ENCODE data around the gene ADAM22.
A peak's percentile ranks its signal among the peaks of the same experiment; 100 is the strongest.

The ADAM22 gene

DNA sequence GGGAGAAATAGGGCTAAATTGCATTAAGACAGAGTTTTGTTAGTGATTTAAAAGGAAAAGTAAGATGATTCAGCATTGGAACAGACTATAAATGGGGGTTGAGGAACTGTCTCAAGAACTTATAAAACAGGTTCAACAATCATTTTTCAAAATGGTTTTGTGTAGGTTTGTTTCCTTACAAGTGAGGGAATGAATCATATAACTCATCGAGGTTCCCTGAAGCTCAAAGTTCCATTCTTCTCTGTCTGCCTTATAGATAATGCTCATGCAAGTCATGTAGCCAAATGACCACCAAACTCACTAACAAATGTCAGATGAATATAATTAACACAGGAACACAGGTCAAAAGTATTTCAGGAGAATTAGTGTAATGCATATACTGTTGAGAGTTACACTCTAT is 27.7 kb downstream of the ADAM22 start:
- no peak for DNase-seq

DNA sequence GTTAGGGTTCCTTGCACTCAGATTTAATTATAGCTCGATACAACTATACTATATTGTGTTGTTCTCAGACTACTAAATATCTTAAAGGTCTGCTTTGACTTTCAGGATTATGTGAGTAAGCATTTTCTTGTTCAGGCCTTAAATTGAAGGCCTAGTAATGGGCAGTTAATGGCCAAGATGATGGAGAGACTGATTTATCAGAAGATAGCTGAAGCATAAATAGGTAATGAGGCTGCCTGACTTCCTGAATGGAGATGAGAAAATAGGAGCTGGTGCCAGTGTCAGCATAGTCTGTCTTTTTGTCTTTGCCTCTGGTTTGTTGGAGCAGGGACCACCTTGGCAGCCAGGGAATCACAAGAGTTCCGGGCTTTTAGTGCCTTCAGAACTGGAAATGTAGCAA is 32.2 kb downstream of the ADAM22 start:
- DNase-seq: no peak

DNA sequence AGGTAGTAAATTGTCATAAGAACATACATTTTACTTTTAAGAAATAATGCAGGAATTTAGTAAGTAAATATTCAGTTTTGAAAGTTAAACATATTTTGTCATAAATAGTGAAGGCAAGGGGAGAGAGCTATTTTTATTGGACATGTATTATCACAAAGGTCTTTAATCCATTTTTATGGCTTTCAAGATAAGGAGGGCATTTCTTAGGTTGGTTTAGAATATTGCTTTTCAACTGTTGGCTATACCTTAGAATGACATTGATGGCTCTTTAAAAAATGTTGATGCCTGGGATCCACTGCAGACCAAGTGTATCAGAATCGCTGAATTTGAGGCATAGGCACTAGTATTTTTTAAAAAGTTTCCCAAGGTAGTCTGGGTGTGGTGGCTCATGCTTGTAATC is 34.0 kb downstream of the ADAM22 start:
- no peak for DNase-seq

- DNase-seq: no peak
These were observed 48.1 kb downstream of the ADAM22 start for GRCh38 chr7:87982116-87982515.

DNA sequence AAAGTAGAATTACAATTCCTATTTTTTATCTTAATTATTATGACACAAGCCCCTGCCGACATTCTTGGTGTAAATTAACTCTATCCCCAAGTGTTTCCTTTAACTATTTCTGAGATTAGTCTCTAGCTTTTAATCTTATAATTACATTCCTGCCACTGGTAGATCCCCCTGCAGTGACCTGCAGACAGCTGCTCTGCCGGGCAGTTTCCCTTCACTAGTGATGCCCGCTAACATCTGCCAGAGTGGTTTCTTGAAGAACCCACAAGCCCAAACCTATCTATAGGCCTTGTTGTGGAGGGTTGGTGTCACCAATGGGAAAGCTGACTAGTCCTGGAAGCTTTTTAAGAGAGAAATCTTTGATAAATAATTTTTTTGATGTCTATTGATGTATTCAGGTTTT is 50.0 kb downstream of the ADAM22 start:
- DNase-seq: no peak

- no peak for DNase-seq
These were observed 59.2 kb downstream of the ADAM22 start for GRCh38 chr7:87993269-87993668.

DNA sequence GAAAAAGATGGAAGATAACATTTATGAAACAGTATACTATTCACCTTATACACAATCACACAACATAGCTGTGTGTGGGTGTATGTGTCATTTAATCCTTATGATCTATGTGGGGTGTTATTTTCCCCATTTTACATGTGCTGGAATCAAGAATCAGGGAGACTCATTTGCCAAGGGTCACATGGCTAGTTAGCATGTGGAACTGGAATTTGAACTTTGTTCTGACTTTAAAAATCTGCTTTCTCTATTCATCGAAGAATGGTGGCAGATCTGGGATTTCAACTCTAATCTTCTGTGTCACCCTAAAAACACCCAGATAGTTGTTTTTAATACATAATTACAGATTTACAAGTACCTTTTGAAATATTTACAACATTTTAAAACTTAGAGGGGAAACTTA is 65.2 kb downstream of the ADAM22 start:
- DNase-seq: no peak

DNA sequence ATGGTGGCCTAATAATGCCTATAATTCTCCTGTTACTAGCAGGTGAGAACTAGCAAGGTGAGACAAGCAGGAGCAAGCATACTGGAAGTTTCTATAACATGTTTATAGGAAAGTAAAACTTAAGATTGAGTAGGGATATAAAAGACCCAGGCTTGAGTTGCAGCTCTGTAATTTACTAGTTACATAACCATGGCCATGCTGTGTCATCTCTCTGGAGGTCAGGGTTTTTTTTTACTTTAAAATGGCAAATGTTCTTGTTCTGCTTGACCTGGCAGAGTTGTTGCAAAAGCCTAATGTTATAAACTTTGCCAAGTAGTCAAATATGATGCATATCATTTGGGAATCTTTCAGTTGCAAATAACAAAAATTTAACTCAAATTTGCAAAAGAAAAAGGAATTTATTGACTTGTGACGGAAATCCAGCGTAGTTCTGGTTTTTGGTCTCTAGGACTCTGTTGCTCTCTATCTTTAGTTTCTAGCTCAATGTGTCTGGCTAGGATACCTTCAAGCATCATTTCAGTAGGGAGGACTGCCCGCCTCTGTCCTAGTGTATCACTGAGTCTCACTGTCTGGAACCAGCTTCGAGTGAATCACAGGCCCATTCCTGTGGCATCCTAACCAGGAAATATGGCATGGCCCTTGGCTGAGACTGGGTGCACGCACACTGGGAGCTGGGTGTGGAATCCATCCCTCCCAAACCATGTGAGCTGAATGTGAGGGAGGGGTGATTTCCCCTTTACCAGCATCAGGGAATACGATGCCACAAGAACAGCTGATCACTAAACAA is 67.9 kb downstream of the ADAM22 start:
- no peak for DNase-seq

DNA sequence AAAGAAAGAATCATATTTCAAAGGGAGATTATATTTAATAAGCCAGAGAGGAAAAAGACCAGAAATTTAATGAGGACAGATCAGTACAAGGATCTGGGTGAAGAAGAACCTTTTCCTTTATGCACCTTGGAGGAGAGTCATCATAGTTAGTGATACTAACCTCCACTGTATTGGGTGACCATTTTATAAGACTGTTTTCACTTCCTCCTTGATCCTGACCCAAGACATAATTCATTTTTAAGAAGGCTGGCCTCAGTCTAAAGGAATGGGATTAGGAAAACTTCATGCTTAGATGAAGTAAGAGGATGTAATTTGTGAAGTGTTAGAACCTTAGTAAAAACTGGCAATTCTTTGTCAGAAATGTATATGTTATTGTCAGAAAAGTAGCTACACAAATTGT is 68.6 kb downstream of the ADAM22 start:
- DNase-seq: no peak

DNA sequence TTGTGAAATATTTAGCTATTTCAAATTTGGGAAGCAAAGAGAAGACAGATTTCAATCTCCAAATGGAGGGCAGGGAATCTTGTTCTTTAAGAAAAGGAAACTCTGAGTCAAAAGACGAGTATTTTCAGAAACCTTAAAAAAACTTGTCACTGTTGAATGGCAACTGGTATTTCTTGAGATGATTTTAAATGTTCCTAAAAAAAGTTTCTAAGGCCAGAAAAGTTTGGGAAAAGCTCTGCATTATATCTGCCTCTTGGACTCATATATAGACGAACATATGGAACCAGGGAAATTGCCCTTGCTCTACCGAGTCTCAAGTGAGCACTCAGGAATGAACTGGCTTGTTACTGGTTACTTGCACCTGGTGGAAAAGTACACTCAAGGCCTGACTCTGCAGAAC is 69.5 kb downstream of the ADAM22 start:
- DNase-seq: no peak

DNA sequence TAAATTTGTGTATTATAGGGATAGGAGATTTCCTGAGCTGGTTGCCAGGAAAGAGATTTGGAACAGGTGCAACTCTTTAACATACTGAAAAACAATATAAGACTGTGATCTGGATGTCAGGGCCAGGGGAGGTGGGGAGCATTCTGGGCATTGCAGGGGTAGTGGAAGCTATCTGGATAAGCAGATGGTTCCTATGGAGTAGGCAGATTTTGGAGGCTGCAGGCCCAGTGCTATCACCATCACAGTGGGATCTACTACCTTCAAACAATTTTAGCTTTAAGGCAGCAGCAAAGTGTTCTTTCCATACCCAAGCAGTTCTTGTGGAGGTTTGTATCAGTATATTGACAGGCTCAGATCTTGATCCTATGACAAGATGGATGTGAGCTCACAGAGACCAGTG is 71.1 kb downstream of the ADAM22 start:
- DNase-seq: no peak

- no peak for DNase-seq
These were observed 75.6 kb downstream of the ADAM22 start for GRCh38 chr7:88009651-88010050.

DNA sequence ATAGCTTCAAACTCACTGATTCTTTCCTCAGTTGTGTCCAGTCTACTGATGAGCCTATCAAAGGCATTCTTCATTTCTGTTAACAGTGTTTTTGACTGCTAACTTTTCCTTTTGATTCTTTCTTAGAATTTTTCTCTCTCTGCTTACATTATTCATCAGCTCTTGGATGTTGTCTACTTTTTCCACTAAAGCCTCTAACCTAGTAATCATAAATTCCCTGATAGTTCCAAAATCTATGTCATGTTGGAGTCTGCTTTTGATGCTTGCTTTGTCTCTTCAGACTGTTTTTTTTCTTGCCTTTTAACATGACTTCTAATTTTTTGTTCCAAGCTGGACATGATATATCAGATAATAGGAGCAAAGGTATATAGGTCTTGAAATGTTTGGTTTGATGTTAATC is 78.0 kb downstream of the ADAM22 start:
- no peak for DNase-seq

GRCh38 chr7:88013981-88014380 is 79.9 kb downstream of the ADAM22 start:
- no peak for DNase-seq

- DNase-seq: no peak
These were observed 80.5 kb downstream of the ADAM22 start for GRCh38 chr7:88014581-88014980.

DNA sequence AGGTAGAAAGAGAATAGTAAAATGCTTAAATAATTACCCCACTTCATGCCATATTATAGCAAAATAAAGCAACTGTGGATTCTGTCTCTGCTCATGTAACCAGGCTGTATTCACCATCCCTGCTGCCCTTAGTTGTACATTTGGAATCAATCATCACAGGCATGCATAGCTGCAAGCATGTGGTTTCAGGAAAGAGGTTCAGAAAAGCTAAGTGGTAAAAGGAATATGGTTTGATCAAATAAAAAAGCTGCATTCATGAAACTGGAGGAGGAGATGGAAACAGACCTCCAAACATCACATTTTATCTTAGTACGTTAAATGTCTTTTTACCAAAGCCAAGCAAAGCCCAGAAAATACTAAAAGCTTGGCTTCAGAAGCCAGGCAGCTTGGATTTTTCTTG is 81.3 kb downstream of the ADAM22 start:
- no peak for DNase-seq

GRCh38 chr7:88018501-88018900 is 84.5 kb downstream of the ADAM22 start:
- DNase-seq: no peak

- no peak for DNase-seq
These were observed 87.1 kb downstream of the ADAM22 start for GRCh38 chr7:88020953-88021665.

DNA sequence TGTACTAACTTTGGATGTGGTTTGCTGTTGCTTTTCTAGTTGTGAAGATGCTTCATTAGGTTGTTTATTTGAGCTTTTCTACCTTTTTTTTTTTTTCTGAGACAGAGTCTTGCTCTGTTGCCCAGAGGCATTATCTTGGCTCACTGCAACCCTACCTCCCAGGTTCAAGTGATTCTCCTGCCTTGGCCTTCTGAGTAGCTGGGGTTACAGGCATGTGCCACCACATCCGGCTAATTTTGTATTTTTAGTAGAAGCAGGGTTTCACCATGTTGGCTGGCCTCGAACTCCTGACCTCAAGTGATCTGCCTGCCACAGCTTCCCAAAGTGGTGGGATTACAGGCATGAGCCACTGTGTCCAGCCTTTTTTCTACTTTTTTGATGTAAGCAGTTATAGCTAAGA is 93.7 kb downstream of the ADAM22 start:
- DNase-seq: no peak

DNA sequence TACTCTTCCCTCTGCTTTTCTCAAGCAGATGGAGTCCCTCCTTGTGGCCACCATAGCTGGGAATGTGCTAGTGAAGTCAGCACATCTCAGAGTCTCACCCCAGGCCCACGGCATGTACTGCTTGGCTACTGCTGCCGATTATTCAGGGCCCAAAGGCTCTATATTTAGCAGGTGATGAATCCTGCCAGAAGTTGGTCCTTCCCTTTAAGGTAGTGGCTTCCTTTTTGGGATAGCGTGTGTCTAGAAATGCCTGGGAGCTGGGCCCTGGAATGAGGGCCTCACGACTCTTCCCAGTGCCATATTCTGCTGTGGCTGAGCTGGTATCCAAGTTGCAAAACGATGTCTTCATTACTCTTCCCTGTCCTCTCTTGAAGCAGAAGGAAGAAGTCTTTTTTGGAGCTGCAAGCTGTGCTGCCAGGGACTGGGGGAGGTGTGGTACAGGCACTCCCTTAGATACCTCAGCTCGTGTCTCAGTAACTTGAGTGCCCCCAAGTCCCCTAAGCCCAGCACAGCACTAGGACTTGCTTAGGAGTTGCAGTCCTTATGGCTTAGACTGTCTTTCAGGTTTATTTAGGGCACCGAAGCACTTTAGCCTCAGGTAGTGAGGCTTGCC is 100.1 kb downstream of the ADAM22 start:
- DNase-seq: no peak

- no peak for DNase-seq
These were observed 103.0 kb downstream of the ADAM22 start for GRCh38 chr7:88037050-88037449.

GRCh38 chr7:88040694-88041093 is 106.6 kb downstream of the ADAM22 start:
- no peak for DNase-seq

GRCh38 chr7:88041583-88041982 is 107.5 kb downstream of the ADAM22 start:
- peak; percentile 7 for DNase-seq

- no peak for DNase-seq
These were observed 108.1 kb downstream of the ADAM22 start for GRCh38 chr7:88042157-88042556.

Data from NCI-H69 (cell line).